H9 (cell line): ENCODE results near the gene NOA1. TPM values are rescaled to one million over a fixed set of nuclear protein-coding genes. Genes with fewer than 3 reads are reported as not detected.

Experiments
- DNase-seq: peaks from one replicate; pipeline ENCODE4 v3.0.0-alpha.2; 2017
- H2AFZ ChIP-seq: one replicate; pipeline ENCODE4 v1.6.1; 2013; ENCODE audit warnings: mild to moderate bottlenecking, low read length, control low read depth, moderate library complexity
- H2AK5ac ChIP-seq: 2 replicates; pipeline ENCODE4 v1.6.1; 2013; ENCODE audit warnings: low read length, control low read depth, mixed read lengths; ENCODE audit not compliant: insufficient read length
- H2BK120ac ChIP-seq: one replicate; pipeline ENCODE4 v1.6.1; 2013; ENCODE audit warnings: low read depth, mild to moderate bottlenecking, low read length, control low read depth, inconsistent platforms; ENCODE audit not compliant: poor library complexity, severe bottlenecking
- H2BK12ac ChIP-seq: 2 replicates; pipeline ENCODE4 v1.6.1; 2013; ENCODE audit warnings: low read length, control low read depth, mixed read lengths, low read depth; ENCODE audit not compliant: insufficient read length
- H2BK15ac ChIP-seq: 2 replicates; pipeline ENCODE4 v1.6.1; 2013; ENCODE audit warnings: low read depth, low read length, control low read depth
- H2BK20ac ChIP-seq: one replicate; pipeline ENCODE4 v1.6.1; 2013; ENCODE audit warnings: low read depth, mild to moderate bottlenecking, low read length, control low read depth, inconsistent platforms; ENCODE audit not compliant: poor library complexity, severe bottlenecking
- H2BK5ac ChIP-seq: 2 replicates; pipeline ENCODE4 v1.6.1; 2013; ENCODE audit warnings: low read length, control low read depth, mixed read lengths; ENCODE audit not compliant: insufficient read length
- H3K14ac ChIP-seq: 2 replicates; pipeline ENCODE4 v1.6.1; 2013; ENCODE audit warnings: low read length, control low read depth; ENCODE audit not compliant: insufficient read depth
- H3K18ac ChIP-seq: 2 replicates; pipeline ENCODE4 v1.6.1; 2013; ENCODE audit warnings: low read depth, mild to moderate bottlenecking, mixed read lengths, low read length, control low read depth; ENCODE audit not compliant: insufficient read length
- H3K23ac ChIP-seq: 2 replicates; pipeline ENCODE4 v1.6.1; 2013; ENCODE audit warnings: low read length, control low read depth, mixed read lengths, low read depth; ENCODE audit not compliant: insufficient read length
- H3K23me2 ChIP-seq: 2 replicates; pipeline ENCODE4 v1.6.1; 2013; ENCODE audit warnings: low read depth, mild to moderate bottlenecking, mixed read lengths, low read length, control low read depth; ENCODE audit not compliant: insufficient read length, poor library complexity, severe bottlenecking
- H3K27ac ChIP-seq: 2 replicates; pipeline ENCODE4 v1.5.1; 2013; ENCODE audit warnings: low read length, control low read depth, mixed read lengths, low read depth; ENCODE audit not compliant: insufficient read length
- H3K27me3 ChIP-seq: 2 replicates; pipeline ENCODE4 v1.6.1; 2013; ENCODE audit warnings: low read length, control low read depth, inconsistent platforms; ENCODE audit not compliant: insufficient read depth
- H3K4ac ChIP-seq: 2 replicates; pipeline ENCODE4 v1.6.1; 2013; ENCODE audit warnings: low read depth, mild to moderate bottlenecking, control low read depth, inconsistent platforms, low read length, moderate library complexity
- H3K4me1 ChIP-seq: 2 replicates; pipeline ENCODE4 v1.6.1; 2013; ENCODE audit warnings: low read length, control low read depth, inconsistent platforms; ENCODE audit not compliant: insufficient read depth
- H3K4me2 ChIP-seq: 2 replicates; pipeline ENCODE4 v1.6.1; 2013; ENCODE audit warnings: low read length, control low read depth, mixed read lengths; ENCODE audit not compliant: insufficient read length, insufficient read depth
- H3K56ac ChIP-seq: 2 replicates; pipeline ENCODE4 v1.6.1; 2013; ENCODE audit warnings: low read depth, mild to moderate bottlenecking, mixed read lengths, low read length, control low read depth; ENCODE audit not compliant: insufficient read length
- H3K79me1 ChIP-seq: 2 replicates; pipeline ENCODE4 v1.6.1; 2013; ENCODE audit warnings: low read depth, mild to moderate bottlenecking, moderate library complexity, low read length, control low read depth, inconsistent platforms; ENCODE audit not compliant: insufficient read depth, poor library complexity, severe bottlenecking
- H3K79me2 ChIP-seq: 2 replicates; pipeline ENCODE4 v1.6.1; 2013; ENCODE audit warnings: low read length, control low read depth, inconsistent platforms; ENCODE audit not compliant: insufficient read depth
- H3K9ac ChIP-seq: 2 replicates; pipeline ENCODE4 v1.6.1; 2013; ENCODE audit warnings: low read length, control low read depth, mixed read lengths; ENCODE audit not compliant: insufficient read length; ENCODE audit errors: extremely low read depth
- H3K9me3 ChIP-seq: one replicate; pipeline ENCODE4 v1.6.1; 2013; ENCODE audit warnings: low read depth, low read length, inconsistent platforms; ENCODE audit not compliant: control insufficient read depth
- H3T11ph ChIP-seq: one replicate; pipeline ENCODE4 v1.6.1; 2013; ENCODE audit warnings: mild to moderate bottlenecking, low read length, control low read depth, inconsistent platforms
- H4K20me1 ChIP-seq: one replicate; pipeline ENCODE4 v1.6.1; 2013; ENCODE audit not compliant: control insufficient read depth, insufficient read length, insufficient read depth
- H4K5ac ChIP-seq: 2 replicates; pipeline ENCODE4 v1.6.1; 2013; ENCODE audit warnings: low read depth, mild to moderate bottlenecking, mixed read lengths, low read length, control low read depth; ENCODE audit not compliant: insufficient read length
- H4K8ac ChIP-seq: replicated peaks from 2 replicates; pipeline ENCODE4 v1.6.1; 2013; ENCODE audit warnings: low read length, control low read depth, mixed read lengths, low read depth; ENCODE audit not compliant: insufficient read length
- H4K91ac ChIP-seq: 2 replicates; pipeline ENCODE4 v1.6.1; 2013; ENCODE audit warnings: low read depth, mild to moderate bottlenecking, moderate library complexity, mixed read lengths, low read length, control low read depth; ENCODE audit not compliant: insufficient read length
- H3K27ac Mint-ChIP-seq, 3 experiments: 2 replicates in 2 of 3; 3 replicates in 1 of 3; pipeline ENCODE4 v1.8.0; 2020 to 2021; ENCODE audit warnings: mixed read lengths in 3 of 3, mild to moderate bottlenecking in 1 of 3, moderate library complexity in 1 of 3
- H3K27me3 Mint-ChIP-seq: 2 replicates; pipeline ENCODE4 v1.8.0; 2021; ENCODE audit warnings: low read depth, mild to moderate bottlenecking, moderate library complexity, mixed read lengths
- H3K36me3 Mint-ChIP-seq, 3 experiments: 2 replicates in 2 of 3; 3 replicates in 1 of 3; pipeline ENCODE4 v1.8.0; 2020 to 2021; ENCODE audit warnings: low read depth in 3 of 3, mixed read lengths in 3 of 3; ENCODE audit not compliant: insufficient read depth in 1 of 3
- H3K4me1 Mint-ChIP-seq, 2 experiments: 2 replicates each; pipeline ENCODE4 v1.8.0; 2020; ENCODE audit warnings: mixed read lengths in 2 of 2
- H3K4me3 Mint-ChIP-seq, 2 experiments: 2 replicates in 1 of 2; 3 replicates in 1 of 2; pipeline ENCODE4 v1.8.0; 2020 to 2021; ENCODE audit warnings: mild to moderate bottlenecking in 2 of 2, mixed read lengths in 2 of 2, moderate library complexity in 1 of 2
- H3K9me3 Mint-ChIP-seq, 2 experiments: 2 replicates in 1 of 2; 3 replicates in 1 of 2; pipeline ENCODE4 v1.8.0; 2020; ENCODE audit warnings: mild to moderate bottlenecking in 2 of 2, mixed read lengths in 2 of 2, moderate library complexity in 1 of 2
- WGBS: extraction: QIAGEN DNeasy Blood & Tissue Kit; methylation state at CpG from one replicate; pipeline ENCODE4 v1.1.7; 2013; ENCODE audit warnings: missing lambda C conversion rate, low lambda C conversion rate, mixed read lengths; ENCODE audit not compliant: insufficient read length; ENCODE audit errors: extremely low coverage; 5-methylcytosine and 5-hydroxymethylcytosine counted together
- total RNA-seq: library from RNA; stranded (reverse); gene quantifications from 2 replicates; pipeline ENCODE4 v1.2.1, GENCODE V29; 2021
- TF ChIP-seq, protein P1 (sequence below): fragments of 200-600 bp; sonication (generic); conservative IDR thresholded peaks from 3 replicates; pipeline ENCODE4 v1.8.0; 2021; ENCODE audit warnings: antibody characterized with exemption, mild to moderate bottlenecking

Gene NOA1
- total RNA-seq, 1 experiment from 2014 or later: 22.8 TPM

DNA sequence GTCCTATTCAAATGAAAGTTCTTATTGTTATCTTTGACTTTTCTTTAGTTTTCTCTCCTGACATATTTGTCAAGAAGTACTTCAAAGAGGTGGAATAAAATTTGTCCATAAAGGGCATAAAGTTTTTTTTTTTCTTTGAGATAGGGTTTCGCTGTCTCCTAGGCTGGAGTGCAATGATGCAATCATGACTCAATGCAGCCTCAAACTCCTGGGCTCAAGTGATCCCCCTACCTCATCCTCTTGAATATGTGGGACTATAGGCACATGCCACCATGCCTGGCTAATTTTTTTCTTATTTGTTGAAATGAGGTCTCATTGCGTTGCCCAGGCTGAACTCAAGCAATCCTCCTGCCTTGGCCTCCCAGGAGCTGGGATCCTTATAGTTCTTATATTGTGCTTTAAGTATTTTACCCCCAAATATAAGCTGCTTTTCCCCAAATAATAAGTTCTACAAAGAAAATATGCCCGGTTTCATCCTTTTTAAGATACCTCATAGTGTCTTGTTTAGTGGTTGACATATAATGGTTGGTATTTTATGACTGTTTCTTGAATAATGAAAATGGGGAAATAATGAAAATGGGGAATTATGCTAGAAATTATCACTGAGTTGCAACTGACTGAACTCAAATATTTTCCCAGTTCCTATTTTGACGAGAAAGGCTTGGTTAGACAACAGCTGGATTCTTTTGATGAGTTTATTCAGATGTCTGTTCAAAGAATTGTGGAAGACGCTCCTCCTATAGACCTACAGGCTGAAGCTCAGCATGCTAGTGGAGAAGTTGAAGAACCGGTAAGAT, 12.9 kb upstream of the NOA1 start:
- no peak overlapping the region for H3K23ac ChIP-seq
- H3K4me1 ChIP-seq: no peaks in the 10 kb centered on the region
- H2BK15ac ChIP-seq: no peak overlapping the region
- H3K23me2 ChIP-seq: no peaks in the 10 kb centered on the region
- no peak overlapping the region for H2BK5ac ChIP-seq
- no peak overlapping the region for H2BK120ac ChIP-seq
- H3T11ph ChIP-seq: no peak overlapping the region
- H3K9me3 Mint-ChIP-seq: no peaks in the 10 kb centered on the region
- no peaks in the 10 kb centered on the region for H3K9me3 ChIP-seq
- no peak overlapping the region for H2AFZ ChIP-seq
- no peak overlapping the region for H4K8ac ChIP-seq
- H2AK5ac ChIP-seq: no peak overlapping the region
- no peaks in the 10 kb centered on the region for H3K27me3 ChIP-seq
- no peaks in the 10 kb centered on the region for H3K27me3 Mint-ChIP-seq
- no peak overlapping the region for H3K27ac ChIP-seq
- H3K79me1 ChIP-seq: peaks cover 3% of the 10 kb centered on the region
- no peak overlapping the region for H3K18ac ChIP-seq
- no peaks in the 10 kb centered on the region; the same call in 1 of the 2 replicates for H3K79me2 ChIP-seq
- no peak overlapping the region for H2BK20ac ChIP-seq
- no peak for DNase-seq
- H3K4ac ChIP-seq: no peak overlapping the region
- H3K14ac ChIP-seq: no peak overlapping the region
- no peak overlapping the region for H3K4me2 ChIP-seq
- H3K4me1 Mint-ChIP-seq: no peaks in the 10 kb centered on the region
- no peaks in the 10 kb centered on the region for H4K20me1 ChIP-seq
- H3K9ac ChIP-seq: no peak overlapping the region
- peaks cover 26 to 78% (median 56%) of the 10 kb centered on the region in 3 experiments; a peak in 6 of 7 replicates for H3K36me3 Mint-ChIP-seq
- no peak overlapping the region for H3K27ac Mint-ChIP-seq
- H3K56ac ChIP-seq: no peak overlapping the region
- H3K4me3 Mint-ChIP-seq: no peak overlapping the region
- H2BK12ac ChIP-seq: no peak overlapping the region
- WGBS: no CpG with 5 or more reads among the region's 6 CpGs
- TF ChIP-seq, protein P1, sequence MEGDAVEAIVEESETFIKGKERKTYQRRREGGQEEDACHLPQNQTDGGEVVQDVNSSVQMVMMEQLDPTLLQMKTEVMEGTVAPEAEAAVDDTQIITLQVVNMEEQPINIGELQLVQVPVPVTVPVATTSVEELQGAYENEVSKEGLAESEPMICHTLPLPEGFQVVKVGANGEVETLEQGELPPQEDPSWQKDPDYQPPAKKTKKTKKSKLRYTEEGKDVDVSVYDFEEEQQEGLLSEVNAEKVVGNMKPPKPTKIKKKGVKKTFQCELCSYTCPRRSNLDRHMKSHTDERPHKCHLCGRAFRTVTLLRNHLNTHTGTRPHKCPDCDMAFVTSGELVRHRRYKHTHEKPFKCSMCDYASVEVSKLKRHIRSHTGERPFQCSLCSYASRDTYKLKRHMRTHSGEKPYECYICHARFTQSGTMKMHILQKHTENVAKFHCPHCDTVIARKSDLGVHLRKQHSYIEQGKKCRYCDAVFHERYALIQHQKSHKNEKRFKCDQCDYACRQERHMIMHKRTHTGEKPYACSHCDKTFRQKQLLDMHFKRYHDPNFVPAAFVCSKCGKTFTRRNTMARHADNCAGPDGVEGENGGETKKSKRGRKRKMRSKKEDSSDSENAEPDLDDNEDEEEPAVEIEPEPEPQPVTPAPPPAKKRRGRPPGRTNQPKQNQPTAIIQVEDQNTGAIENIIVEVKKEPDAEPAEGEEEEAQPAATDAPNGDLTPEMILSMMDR: no peak
- H4K91ac ChIP-seq: no peak overlapping the region
- H4K5ac ChIP-seq: no peak overlapping the region
